22Rv1 (cell line): ENCODE results near the gene PAMR1.

ENCODE experiments used
- ZFX ChIP-seq: fragments of 450-650 bp; IDR thresholded peaks from 2 replicates; pipeline ENCODE4 v1.6.1; 2017; ENCODE audit warnings: antibody characterized with exemption, borderline replicate concordance
- TF ChIP-seq, protein P1 (sequence below): fragments of 450-650 bp; IDR thresholded peaks from 2 replicates; pipeline ENCODE4 v1.5.1; 2017; ENCODE audit warnings: mild to moderate bottlenecking

DNA sequence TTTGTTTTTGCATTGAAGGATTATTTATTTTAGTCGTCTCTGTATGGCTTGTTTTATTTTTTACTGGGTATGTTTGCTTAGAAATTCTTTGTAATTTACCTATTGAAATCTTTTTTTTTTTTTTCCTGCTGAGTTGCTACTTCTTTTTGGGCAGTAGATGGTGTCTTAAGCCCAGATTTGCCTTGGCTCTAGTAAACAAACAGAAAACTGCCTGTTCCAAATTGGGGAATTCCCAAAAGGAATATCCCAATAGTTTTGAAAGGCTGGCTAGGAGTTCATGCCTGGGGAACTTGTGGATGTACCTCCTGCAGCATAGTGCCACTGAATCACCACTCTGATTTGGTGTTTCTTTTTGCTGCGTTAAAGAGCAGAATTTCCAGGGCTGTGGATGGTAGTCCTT lies 17.7 kb downstream of the PAMR1 start:
- TF ChIP-seq, protein P1, sequence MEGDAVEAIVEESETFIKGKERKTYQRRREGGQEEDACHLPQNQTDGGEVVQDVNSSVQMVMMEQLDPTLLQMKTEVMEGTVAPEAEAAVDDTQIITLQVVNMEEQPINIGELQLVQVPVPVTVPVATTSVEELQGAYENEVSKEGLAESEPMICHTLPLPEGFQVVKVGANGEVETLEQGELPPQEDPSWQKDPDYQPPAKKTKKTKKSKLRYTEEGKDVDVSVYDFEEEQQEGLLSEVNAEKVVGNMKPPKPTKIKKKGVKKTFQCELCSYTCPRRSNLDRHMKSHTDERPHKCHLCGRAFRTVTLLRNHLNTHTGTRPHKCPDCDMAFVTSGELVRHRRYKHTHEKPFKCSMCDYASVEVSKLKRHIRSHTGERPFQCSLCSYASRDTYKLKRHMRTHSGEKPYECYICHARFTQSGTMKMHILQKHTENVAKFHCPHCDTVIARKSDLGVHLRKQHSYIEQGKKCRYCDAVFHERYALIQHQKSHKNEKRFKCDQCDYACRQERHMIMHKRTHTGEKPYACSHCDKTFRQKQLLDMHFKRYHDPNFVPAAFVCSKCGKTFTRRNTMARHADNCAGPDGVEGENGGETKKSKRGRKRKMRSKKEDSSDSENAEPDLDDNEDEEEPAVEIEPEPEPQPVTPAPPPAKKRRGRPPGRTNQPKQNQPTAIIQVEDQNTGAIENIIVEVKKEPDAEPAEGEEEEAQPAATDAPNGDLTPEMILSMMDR = no peak
- no peak for TF ChIP-seq ZFX
